ENCODE measurements around the gene TDRD12. TPM values are rescaled to one million over a fixed set of nuclear protein-coding genes. Genes with fewer than 3 reads are reported as not detected.

The TDRD12 gene
- total and polyA plus RNA-seq, 4 donors = under 0.01 to 0.23 (median 0.02) TPM; not detected in 1

DNA sequence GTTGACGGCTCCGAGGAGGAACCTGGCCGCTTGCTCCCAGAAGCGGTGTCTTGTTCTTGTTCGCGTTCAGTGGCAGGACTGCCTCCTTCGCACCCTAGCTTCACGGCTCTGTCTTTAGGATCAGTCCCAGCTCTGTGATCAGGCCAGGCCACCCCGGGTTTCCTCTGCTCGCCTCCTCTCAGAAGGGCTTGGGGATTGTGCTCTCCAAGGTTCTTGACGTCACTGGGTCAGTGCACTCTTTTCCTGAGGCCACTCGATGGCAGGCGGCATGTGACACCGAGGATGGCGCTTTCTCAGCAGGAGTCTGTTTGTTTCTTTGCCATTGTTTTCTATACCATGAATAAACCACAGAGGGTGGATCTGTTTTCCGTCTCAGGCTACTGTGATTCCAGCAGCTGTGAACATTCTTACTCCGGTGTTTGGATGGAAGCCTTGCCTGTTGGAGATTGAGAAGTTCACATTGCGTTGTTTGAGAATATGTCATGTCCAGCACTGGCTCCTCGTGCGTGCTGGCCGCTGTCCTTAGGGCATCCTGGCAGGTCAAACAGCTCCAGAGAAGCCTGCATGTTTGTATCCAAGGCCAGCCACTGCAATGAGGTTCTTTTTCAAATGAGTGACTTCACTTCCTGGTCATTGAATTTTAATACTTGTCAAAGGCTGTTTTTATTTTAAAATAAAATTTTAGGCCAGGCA lies 105.5 kb downstream of the TDRD12 start (continued):
- TF ChIP-seq, protein P1, sequence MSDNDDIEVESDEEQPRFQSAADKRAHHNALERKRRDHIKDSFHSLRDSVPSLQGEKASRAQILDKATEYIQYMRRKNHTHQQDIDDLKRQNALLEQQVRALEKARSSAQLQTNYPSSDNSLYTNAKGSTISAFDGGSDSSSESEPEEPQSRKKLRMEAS (IDR thresholded peaks at IDR 0.05) = peak; percentile 12
- peak; percentile 20 for TF ChIP-seq NR2F2 (IDR thresholded peaks at IDR 0.05)
- no peak for TF ChIP-seq JUND (IDR thresholded peaks at IDR 0.05)
- TF ChIP-seq, protein P2, sequence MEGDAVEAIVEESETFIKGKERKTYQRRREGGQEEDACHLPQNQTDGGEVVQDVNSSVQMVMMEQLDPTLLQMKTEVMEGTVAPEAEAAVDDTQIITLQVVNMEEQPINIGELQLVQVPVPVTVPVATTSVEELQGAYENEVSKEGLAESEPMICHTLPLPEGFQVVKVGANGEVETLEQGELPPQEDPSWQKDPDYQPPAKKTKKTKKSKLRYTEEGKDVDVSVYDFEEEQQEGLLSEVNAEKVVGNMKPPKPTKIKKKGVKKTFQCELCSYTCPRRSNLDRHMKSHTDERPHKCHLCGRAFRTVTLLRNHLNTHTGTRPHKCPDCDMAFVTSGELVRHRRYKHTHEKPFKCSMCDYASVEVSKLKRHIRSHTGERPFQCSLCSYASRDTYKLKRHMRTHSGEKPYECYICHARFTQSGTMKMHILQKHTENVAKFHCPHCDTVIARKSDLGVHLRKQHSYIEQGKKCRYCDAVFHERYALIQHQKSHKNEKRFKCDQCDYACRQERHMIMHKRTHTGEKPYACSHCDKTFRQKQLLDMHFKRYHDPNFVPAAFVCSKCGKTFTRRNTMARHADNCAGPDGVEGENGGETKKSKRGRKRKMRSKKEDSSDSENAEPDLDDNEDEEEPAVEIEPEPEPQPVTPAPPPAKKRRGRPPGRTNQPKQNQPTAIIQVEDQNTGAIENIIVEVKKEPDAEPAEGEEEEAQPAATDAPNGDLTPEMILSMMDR (IDR thresholded peaks at IDR 0.05; ENCODE audit: low read depth, low read length, missing input control) = no peak
- no peak for TF ChIP-seq EGR1 (IDR thresholded peaks at IDR 0.05; ENCODE audit: low read depth in 2 of 2)

GRCh38 chr19:32828139-32828538 lies 108.6 kb downstream of the TDRD12 start:
- Histone ChIP-seq H3K9me3 (ENCODE audit: control insufficient read depth in 4 of 4, low read length in 3 of 4) (no peaks in the 10 kb centered on the region), H3K4me3 (ENCODE audit: low read depth in 1 of 3, low read length in 3 of 3) (no peak overlapping the region), H3K36me3 (ENCODE audit: control insufficient read depth in 4 of 4, insufficient read depth in 3 of 4, low read depth in 1 of 4, low read length in 3 of 4) (peaks cover 1 to 27% (median 20%) of the 10 kb centered on the region in 4 donors), H3K27me3 (ENCODE audit: control insufficient read depth in 4 of 4, insufficient read depth in 4 of 4, low read length in 3 of 4) (no peaks in the 10 kb centered on the region), H3K4me1 (ENCODE audit: control insufficient read depth in 4 of 4, insufficient read depth in 4 of 4, low read length in 3 of 4) (no peaks in the 10 kb centered on the region), H3K9ac (ENCODE audit: low read depth in 1 of 2, low read length in 2 of 2) (no peak overlapping the region), H3K27ac (ENCODE audit: low read depth in 1 of 2, low read length in 2 of 2) (no peak overlapping the region)
- no peak for DNase-seq (ENCODE audit: low spot score)
- WGBS = 95% methylated on average over 4 of the region's 4 CpGs
- TF ChIP-seq GABPA (IDR thresholded peaks at IDR 0.05 in 1 of 2, conservative IDR thresholded peaks at IDR 0.05 in 1 of 2) = no peak
- TF ChIP-seq TAF1 (conservative IDR thresholded peaks at IDR 0.05) = no peak
- TF ChIP-seq FOXA2 (IDR thresholded peaks at IDR 0.05) = no peak
- TF ChIP-seq RXRA (IDR thresholded peaks at IDR 0.05) = no peak
- TF ChIP-seq, protein P1 (IDR thresholded peaks at IDR 0.05) = no peak
- TF ChIP-seq EGR1 (IDR thresholded peaks at IDR 0.05; ENCODE audit: low read depth in 2 of 2) = no peak
- no peak for TF ChIP-seq ZBTB33 (IDR thresholded peaks at IDR 0.05)
- no peak for TF ChIP-seq RAD21 (IDR thresholded peaks at IDR 0.05)
- TF ChIP-seq ATF3 (IDR thresholded peaks at IDR 0.05) = no peak
- TF ChIP-seq FOXA1 (IDR thresholded peaks at IDR 0.05) = no peak
- TF ChIP-seq NR2F2 (IDR thresholded peaks at IDR 0.05) = no peak
- no peak for TF ChIP-seq SP1 (IDR thresholded peaks at IDR 0.05)
- no peak for TF ChIP-seq HNF4G (IDR thresholded peaks at IDR 0.05)
- no peak for TF ChIP-seq YY1 (IDR thresholded peaks at IDR 0.05)
- TF ChIP-seq, protein P2 (IDR thresholded peaks at IDR 0.05; ENCODE audit: low read depth, low read length, missing input control) = no peak
- no peak for TF ChIP-seq JUND (IDR thresholded peaks at IDR 0.05)
- TF ChIP-seq HNF4A (conservative IDR thresholded peaks at IDR 0.05) = no peak
- no peak for TF ChIP-seq REST (IDR thresholded peaks at IDR 0.05)

Data from liver (tissue), 9 donors.